NCI-H1048 (cell line): ENCODE data around the gene CORO7.

Experiments used
- DNase-seq: peaks from one replicate; lab custom pipeline; 2025; lab: John Stamatoyannopoulos, UW

The CORO7 gene

GRCh38 chr16:4426021-4426684, 9.8 kb upstream of the CORO7 start:
- no peak for DNase-seq

DNA sequence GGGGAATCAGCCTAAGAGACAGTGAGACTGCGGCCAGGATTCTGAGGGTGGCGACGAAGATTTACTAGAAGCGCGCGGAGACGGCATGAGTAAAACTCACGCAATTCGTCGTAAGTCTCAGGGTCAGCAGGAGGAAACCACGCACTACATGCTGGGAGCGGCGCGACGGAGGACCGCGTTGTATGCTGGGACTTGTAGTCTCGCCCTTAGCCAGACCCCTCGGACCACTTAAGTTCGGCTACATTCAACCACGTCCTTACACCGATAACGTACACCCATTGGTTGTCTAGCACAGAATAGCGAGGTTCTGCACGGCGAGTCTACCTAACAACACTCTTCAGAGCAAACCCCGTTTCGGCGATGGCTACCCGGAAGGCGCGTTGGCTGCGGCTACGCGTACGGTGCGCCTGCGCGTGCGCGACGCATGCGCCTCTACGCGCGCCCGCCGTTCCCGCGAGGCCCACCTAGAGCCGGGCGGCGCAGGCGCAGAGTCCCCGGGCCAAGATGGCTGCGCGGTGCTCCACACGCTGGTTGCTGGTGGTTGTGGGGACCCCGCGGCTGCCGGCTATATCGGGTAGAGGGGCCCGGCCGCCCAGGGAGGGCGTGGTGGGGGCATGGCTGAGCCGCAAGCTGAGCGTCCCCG, 9.1 kb upstream of the CORO7 start, which contains the start of gene DNAJA3:
Gene DNAJA3, plus strand, starts transcription at position 491 of the 643 bp plus-strand sequence. Its CDS starts 14 bp downstream, at position 505.
- DNase-seq, result peak; percentile 61

- no peak for DNase-seq
Measured at GRCh38 chr16:4420505-4421105, 4.2 kb upstream of the CORO7 start.

GRCh38 chr16:4419402-4419959, 3.1 kb upstream of the CORO7 start:
- DNase-seq, result no peak

DNA sequence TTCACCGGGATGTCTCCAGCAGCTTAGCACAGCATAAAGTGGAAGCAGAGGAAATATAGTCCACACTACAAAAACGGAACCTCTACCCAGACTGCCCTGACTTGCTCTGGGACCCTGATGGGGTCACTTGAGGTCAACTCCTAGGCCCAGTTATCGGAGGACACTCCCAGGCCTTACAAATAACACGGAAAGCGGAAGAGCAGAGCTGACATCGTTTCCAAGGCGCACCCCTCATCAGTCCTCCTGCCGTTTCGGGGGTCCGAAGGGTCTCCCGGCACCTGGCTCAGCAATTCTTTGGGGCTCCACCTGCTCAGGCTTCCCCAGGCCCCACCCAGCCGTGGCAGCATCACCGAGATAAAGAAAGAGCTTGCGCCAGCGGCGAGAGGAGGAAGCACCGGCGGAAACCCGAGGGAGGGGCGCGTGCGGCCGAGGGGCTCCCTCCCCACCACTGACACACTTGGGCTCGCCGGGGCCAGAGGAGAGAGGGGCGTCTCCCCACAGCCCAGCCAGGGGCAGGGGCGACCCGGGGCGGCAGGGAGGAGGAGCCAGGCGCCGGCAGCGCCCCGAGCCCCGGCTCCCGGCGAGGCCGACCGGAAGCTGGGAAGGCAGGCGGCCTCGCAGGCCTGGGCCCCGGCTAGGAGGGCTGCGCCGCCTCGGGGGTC, 727 bp downstream of the CORO7 start:
- no peak for DNase-seq

DNA sequence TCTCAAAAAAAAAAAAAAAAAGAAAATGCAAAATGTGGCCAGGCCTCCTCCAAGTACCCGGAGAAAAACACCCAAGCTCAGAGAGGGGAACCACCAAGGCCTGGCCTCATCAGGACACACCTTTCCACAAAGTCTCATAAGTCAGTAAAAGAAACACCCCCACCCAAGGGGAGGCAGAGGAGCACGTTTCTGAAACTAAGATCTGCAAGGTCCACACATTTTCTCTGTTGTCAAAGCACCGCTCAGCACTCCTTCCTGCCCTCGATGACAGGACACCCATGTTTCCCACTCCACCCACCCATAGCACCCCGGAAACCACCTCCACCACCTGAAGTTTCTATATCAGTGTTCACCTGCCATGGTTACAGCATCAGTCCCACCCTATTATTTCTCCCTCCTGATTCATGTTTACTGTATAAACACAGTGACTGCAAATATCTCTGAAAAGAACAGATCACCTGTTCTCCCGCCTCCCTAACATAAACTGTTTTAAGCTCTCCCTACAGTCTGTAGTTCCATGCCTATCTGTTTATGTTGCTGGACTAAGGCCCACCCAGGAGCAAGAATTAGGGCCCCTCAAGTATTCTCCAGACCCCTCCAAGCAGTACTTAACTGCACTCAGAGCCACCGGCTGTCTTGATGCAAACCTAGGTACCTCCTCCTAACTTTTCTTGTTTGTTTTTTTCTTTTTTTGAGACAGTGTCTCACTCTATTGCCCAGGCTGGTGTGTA, 2.0 kb downstream of the CORO7 start:
- DNase-seq, result no peak

DNA sequence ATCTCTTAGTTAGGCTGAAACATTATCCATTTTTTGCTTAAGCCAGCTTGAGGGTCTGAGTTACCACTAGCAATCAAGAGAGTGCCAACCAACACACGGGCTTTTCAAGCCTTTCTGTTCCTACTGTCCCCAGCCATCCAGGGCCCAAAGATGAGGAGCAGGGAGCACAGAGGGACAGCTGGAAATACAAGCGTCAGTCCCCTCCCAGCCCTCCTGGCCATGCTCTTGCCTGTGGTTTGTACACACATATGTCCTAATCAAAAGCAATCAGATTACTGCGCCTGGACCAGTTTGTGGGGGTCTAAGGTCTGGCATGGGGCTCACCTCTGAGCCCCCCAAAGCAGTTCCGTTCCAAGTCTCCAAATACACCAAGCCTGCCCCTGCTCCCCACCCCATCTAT, 3.5 kb downstream of the CORO7 start:
- no peak for DNase-seq

DNA sequence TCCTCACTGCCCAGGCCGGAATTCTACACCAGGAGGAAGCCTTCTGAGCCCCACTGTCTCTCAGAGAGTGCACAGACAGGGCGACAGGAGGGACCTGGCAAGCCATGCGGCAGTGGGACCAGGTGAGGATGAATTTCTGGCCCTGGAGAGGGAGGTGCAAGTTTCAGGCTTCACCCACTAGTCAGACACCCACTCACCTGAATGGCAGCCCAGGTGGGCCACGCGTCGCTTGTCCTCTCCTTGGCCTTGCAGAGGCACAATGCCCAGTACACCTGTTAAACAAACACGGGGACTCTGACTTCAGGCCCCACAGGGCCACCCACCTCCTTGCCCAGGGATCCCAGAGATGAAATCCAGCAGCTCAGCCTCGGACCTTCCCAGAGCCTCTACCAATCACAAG, 4.2 kb downstream of the CORO7 start:
- DNase-seq, result no peak

DNA sequence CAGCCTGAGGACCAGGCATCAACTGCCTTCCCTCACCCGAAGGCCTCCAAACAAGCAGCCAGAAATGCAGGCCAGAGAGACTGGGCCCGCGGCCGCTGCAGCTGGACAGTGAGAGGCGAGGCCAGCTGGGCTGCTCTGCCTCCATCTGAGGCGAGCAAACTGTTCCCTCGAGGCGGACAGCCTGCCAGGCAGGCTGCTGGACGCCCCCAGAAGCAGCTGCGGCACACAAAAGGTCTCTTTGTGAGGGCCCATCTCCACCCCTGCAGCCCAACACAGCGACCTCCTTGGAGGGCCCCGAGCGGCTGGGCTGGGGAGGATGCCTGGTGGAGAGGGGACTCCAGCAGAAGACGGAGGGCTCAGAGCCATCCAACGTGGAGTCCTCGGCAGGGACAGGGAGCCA, 4.7 kb downstream of the CORO7 start:
- no peak for DNase-seq

DNA sequence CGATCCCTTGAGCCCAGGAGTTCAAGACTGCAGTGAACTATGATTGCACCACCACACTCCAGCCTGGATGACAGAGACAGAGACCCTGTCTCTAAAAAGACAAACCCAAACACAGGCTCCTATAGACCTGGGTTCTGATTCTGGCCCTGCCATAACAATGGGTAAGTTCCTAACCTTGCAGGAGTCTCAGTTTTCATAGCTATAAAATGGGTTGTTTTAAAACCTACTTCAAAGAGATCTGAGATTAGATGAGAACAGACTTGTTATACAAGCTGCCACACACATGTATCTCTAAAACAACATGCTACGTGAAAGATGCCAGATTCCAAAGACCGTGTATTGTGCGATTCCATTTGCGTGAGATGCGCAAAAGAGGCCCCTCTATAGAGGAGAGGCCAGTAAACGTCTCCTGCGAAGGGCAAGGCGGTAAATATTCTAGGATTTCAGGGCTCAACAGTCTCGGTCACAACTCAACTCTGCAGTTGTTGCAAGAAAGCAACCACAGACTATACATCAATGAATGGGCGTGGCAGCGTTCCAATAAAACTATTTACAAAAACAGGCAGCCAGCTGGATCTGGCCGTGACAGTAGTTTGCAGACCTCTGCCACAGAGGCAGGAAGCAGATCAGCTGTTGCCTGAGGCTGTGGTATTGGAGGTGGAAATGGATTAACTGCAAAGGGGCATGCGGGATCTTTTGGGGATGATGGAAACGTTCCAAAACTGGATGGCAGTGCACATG, 5.9 kb downstream of the CORO7 start:
- DNase-seq, result no peak

DNA sequence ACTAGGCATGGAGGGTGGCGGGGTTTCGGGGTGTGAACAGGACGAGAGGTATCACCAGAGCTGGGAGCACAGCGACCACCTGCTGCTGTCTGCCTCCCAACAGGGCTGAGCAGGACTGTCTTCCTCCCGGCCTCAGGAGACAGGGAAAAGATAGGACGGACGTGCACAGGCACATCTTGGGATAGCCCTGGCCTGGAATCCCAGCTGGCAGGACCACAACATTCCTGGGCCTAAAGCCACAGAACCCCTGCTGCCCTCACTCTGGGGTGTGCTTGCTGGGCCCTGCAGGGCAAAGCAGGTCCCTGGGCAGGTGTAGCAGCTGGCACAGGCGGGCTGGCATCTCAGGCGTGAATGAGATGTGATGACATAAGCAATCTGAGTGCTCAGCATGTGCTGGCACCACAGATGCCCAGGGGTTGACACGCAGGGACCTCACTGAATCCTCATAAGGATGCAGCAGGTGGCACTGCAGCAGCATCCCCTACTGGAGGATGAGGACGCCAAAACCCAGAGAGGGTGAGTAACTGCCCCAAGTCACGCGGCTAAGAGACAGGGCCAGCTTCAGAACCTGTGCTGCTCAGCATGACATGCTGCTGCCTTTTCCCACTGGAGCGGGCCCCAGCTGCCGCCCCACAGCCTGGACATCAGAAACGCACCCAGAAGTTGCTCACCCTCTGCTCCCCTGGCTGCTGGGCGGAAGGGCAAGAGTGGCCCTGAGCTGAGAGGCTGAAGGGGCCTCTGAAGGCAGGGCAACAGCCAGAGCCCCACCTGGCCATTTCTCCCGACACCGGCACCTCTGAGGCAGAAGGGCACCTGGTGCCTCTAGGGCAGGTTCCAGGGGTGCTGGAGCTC, 7.1 kb downstream of the CORO7 start:
- no peak for DNase-seq

- no peak for DNase-seq
Measured at GRCh38 chr16:4408323-4408690, 8.1 kb downstream of the CORO7 start.

DNA sequence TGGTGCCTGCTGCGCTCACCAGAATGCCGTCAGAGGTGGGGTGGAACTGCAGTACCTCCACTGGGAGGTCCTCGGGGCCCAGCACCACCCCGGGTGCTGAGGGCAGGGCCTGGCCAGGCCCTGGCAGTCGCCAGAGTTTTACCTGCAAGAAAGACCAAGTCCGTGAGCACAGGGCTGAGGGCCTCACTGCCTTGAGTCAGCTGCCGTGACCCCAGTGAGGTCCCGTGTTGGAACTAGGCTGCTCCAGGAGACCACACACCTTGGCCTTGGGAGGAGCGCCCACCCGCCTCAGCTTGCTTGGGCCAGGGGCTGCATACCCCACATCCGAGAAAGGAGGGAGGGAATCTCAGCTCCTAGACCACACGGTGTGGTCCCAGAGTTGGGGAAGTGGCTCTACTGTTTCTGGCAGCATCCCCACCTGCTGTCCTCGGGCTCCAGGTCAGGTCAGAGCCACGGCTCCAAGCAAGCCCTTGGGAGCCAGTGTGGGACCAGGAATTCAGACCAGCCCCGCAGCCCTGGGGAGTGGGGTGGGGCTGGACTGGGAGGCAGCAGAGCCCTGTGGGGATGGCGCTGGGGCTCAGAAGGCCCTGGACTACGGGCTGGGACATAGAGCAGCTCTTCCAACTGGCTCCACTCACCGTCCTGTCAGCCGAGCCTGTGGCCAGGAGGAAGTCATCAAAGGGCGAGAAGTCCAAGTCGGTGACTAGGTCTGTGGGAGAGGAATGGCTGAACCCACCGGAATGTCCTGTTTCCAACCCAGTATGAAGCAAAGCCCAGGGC, 8.7 kb downstream of the CORO7 start:
- no peak for DNase-seq

DNA sequence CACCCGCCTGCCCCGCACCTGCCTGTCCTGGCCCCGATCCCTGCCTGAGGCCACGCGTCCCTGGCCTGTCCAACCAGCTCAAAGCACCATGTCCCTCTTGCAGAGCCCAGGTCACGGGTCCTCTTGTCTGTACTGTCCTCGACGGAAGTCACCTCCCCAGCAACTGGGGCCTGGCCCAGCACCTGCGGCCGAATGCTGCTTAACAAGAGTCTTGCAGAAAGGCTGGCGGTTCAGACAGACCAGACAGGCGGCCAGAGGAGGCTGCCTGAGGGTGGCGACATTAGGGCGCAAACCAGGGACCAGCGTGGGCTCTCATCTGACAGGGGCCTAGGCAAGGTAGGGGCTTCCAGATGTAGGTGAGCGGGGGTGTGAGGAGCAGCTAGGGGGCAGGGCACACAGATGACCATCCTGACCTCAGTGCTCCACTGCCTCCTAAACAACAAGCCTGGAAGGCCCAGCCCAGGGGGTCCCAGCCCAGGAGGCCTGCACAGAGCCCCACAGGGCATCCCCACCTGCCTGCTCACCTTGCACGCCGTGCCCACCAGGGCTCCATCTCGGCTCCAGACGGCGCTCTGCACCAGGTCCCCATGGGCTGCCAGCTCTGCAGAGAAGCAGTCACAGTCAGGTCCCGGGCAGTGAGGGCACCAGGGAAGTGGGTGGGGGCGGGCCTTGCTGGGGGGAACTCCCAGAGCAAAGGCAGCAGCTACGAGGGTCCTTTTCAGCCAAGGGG, 11.3 kb downstream of the CORO7 start:
- DNase-seq, result no peak

- no peak for DNase-seq
Measured at GRCh38 chr16:4404247-4404966, 12.0 kb downstream of the CORO7 start.

DNA sequence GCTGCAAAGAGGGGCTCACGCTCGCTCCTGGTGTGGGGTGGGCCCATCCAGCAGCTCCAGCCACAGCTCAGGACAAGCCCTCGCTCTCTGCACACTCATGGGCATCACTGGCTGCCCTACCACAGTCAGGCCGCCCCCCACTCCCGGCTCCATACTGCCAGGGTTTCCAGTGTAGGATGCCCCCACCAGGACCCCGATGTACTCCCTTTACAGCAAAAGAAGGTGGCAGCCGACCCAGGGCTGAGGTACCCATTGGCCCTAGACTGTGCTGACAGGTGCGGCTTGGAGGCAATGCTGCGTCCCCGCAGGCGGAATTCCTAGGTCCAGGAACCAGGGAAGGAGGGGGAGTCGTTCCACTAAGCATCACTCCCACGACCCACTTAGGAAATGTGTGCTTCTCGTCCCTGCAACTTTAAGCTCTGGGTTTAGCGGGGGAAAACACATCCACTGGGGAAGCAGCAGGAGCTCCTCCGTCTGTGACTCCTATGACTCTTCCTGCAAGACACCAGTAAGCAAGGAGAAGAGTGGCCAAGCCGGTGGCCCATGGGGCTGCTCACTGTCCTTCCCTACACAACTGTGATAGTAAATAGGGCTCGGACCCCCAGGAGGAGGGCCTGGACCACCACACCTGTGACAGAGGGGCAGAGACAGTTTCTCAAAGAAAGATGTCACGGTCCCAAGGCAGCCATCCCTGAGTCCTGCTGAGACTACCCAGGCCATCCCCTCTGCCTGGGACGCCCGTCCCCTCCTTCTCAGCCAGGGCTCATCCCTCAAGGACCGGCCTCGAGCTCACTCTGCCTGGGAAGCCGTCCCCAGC, 13.1 kb downstream of the CORO7 start:
- no peak for DNase-seq

- no peak for DNase-seq
Measured at GRCh38 chr16:4402439-4403132, 13.8 kb downstream of the CORO7 start.
